ENCODE results near the gene HES4. TPM values are rescaled to one million over a fixed set of nuclear protein-coding genes. Genes with fewer than 3 reads are reported as not detected.

HES4 gene
- total and polyA plus RNA-seq, 2 of the 13 experiments (the other 11 are each of a cell fraction or from before 2014, with no cell fraction given): 8.8 to 10.6 TPM

GRCh38 chr1:958823-959730 lies 40.8 kb downstream of the HES4 start, which contains the start of gene NOC2L (continued):
- TF ChIP-seq ZBTB44 (CRISPR knock-in tag; IDR thresholded peaks at IDR 0.05): no peak
- TF ChIP-seq ZNF619 (CRISPR knock-in tag; IDR thresholded peaks at IDR 0.05): 0 out of 2 replicates have a peak, but pooled peaks have one; percentile 59
- no peak for TF ChIP-seq MTERF4 (CRISPR knock-in tag; IDR thresholded peaks at IDR 0.05)
- TF ChIP-seq ZBTB49 (CRISPR knock-in tag; IDR thresholded peaks at IDR 0.05; ENCODE audit: borderline replicate concordance): no peak
- TF ChIP-seq POGZ (CRISPR knock-in tag; IDR thresholded peaks at IDR 0.05): no peak
- no peak for TF ChIP-seq NCOA2 (CRISPR knock-in tag; IDR thresholded peaks at IDR 0.05)
- TF ChIP-seq ZNF10 (CRISPR knock-in tag; IDR thresholded peaks at IDR 0.05; ENCODE audit: borderline replicate concordance, low read depth): no peak
- no peak for TF ChIP-seq STAT6 (CRISPR knock-in tag; IDR thresholded peaks at IDR 0.05; ENCODE audit: borderline replicate concordance)
- no peak for TF ChIP-seq ZHX2 (IDR thresholded peaks at IDR 0.05; ENCODE audit: low read depth)
- no peak for TF ChIP-seq ZHX2 (CRISPR knock-in tag; IDR thresholded peaks at IDR 0.05; ENCODE audit: borderline replicate concordance)

Measured in HepG2 (cell line).